ENCODE results near the gene CDR2L. TPM values are rescaled to one million over a fixed set of nuclear protein-coding genes. Genes with fewer than 3 reads are reported as not detected.

The CDR2L gene
- polyA plus RNA-seq, 1 of the 3 experiments (the other 2 are of a cell fraction) = 21.2 TPM

- Histone ChIP-seq H3K79me2 (ENCODE audit: insufficient read depth) (no peaks in the 10 kb centered on the region), H2AFZ (ENCODE audit: low read depth) (no peak overlapping the region), H3K36me3 (replicated peaks in 1 of 2; ENCODE audit: control insufficient read depth in 1 of 2, insufficient read depth in 2 of 2, low read length in 1 of 2) (no peaks in the 10 kb centered on the region), H3K27ac (ENCODE audit: low read depth in 2 of 2, low read length in 1 of 2) (no peak overlapping the region), H4K20me1 (ENCODE audit: insufficient read depth) (no peaks in the 10 kb centered on the region), H3K4me1 (ENCODE audit: control insufficient read depth in 1 of 2, insufficient read depth in 2 of 2, low read depth in 1 of 2, low read length in 1 of 2) (no peaks in the 10 kb centered on the region; a peak in 1 of 4 replicates), H3K9me3 (no peaks in the 10 kb centered on the region), H3F3A (replicated peaks; ENCODE audit: insufficient read depth) (no peaks in the 10 kb centered on the region), H3K4me3 (ENCODE audit: low read depth in 2 of 2, low read length in 1 of 2) (no peak overlapping the region), H3K9me2 (no peaks in the 10 kb centered on the region), H3K9ac (no peak overlapping the region), H3K27me3 (ENCODE audit: insufficient read depth) (peaks cover 48% of the 10 kb centered on the region), H3K4me2 (no peak overlapping the region)
- ChIA-PET CTCF (interaction anchor here (1.0 to 10.7 kb wide), 7 partner anchors 10 to 159 kb away, joined by 3 to 104 read pairs (median 3); partner anchors contain the start of genes OTOP2 and USH1G), POLR2A (interaction anchor here (2.5 kb wide), 1 partner anchor 12 kb away, joined by 5 read pairs; no protein-coding TSS in a partner anchor)
- no peak for DNase-seq
- TF ChIP-seq USF2 (IDR thresholded peaks at IDR 0.05; ENCODE audit: borderline replicate concordance, low read depth, low read length) (no peak), FOXM1 (IDR thresholded peaks at IDR 0.05; ENCODE audit: low read depth) (no peak), SIN3A (IDR thresholded peaks at IDR 0.05; ENCODE audit: borderline replicate concordance, low read depth, low read length) (no peak), TCF12 (IDR thresholded peaks at IDR 0.05) (no peak), MEF2A (IDR thresholded peaks at IDR 0.05; ENCODE audit: borderline replicate concordance, low read depth) (no peak), FOSL2 (IDR thresholded peaks at IDR 0.05; ENCODE audit: borderline replicate concordance, low read depth) (no peak), GATA2 (CRISPR knock-in tag; IDR thresholded peaks at IDR 0.05) (no peak), CTCF (IDR thresholded peaks at IDR 0.05) (no peak), MAX (IDR thresholded peaks at IDR 0.05; ENCODE audit: low read depth) (no peak)
- 37% methylated on average over 2 of the region's 3 CpGs for WGBS (ENCODE audit: low lambda C conversion rate)
Observed at GRCh38 chr17:74951065-74951464, 36.4 kb upstream of the CDR2L start.

- no peaks in the 10 kb centered on the region for H4K20me1 ChIP-seq (ENCODE audit: insufficient read depth)
- H3K4me3 ChIP-seq (ENCODE audit: low read depth in 2 of 2, low read length in 1 of 2) = no peak overlapping the region
- H3K36me3 ChIP-seq (replicated peaks in 1 of 2; ENCODE audit: control insufficient read depth in 1 of 2, insufficient read depth in 2 of 2, low read length in 1 of 2) = no peaks in the 10 kb centered on the region
- no peaks in the 10 kb centered on the region for H3K9me3 ChIP-seq
- H3K4me2 ChIP-seq = no peak overlapping the region
- H3K27ac ChIP-seq (ENCODE audit: low read depth in 2 of 2, low read length in 1 of 2) = no peak overlapping the region
- ChIA-PET CTCF (interaction anchor here (1.0 to 10.7 kb wide), 8 partner anchors 10 to 160 kb away, joined by 3 to 104 read pairs (median 4); partner anchors contain the start of genes OTOP2 and USH1G), POLR2A (interaction anchor here (2.5 kb wide), 1 partner anchor 13 kb away, joined by 5 read pairs; no protein-coding TSS in a partner anchor)
- peaks cover 44% of the 10 kb centered on the region for H3K27me3 ChIP-seq (ENCODE audit: insufficient read depth)
- no peak for DNase-seq
- no peaks in the 10 kb centered on the region for H3F3A ChIP-seq (replicated peaks; ENCODE audit: insufficient read depth)
- no peaks in the 10 kb centered on the region; a peak in 1 of 4 replicates for H3K4me1 ChIP-seq (ENCODE audit: control insufficient read depth in 1 of 2, insufficient read depth in 2 of 2, low read depth in 1 of 2, low read length in 1 of 2)
- H3K79me2 ChIP-seq (ENCODE audit: insufficient read depth) = no peaks in the 10 kb centered on the region
- H2AFZ ChIP-seq (ENCODE audit: low read depth) = no peak overlapping the region
- H3K9ac ChIP-seq = no peak overlapping the region
- 87% methylated on average over 28 of the region's 32 CpGs for WGBS (ENCODE audit: low lambda C conversion rate)
- H3K9me2 ChIP-seq = no peaks in the 10 kb centered on the region
- TF ChIP-seq SIN3A (IDR thresholded peaks at IDR 0.05; ENCODE audit: borderline replicate concordance, low read depth, low read length) (no peak), MAX (IDR thresholded peaks at IDR 0.05; ENCODE audit: low read depth) (no peak), SMC3 (IDR thresholded peaks at IDR 0.05; ENCODE audit: low read depth, low read length) (no peak), USF1 (IDR thresholded peaks at IDR 0.05; ENCODE audit: borderline replicate concordance, low read depth) (no peak), ZBTB33 (IDR thresholded peaks at IDR 0.05; ENCODE audit: borderline replicate concordance, low read depth) (no peak), FOXM1 (IDR thresholded peaks at IDR 0.05; ENCODE audit: low read depth) (no peak), TEAD4 (IDR thresholded peaks at IDR 0.05; ENCODE audit: borderline replicate concordance, insufficient read depth) (no peak), CTCF (IDR thresholded peaks at IDR 0.05) (no peak), EZH2phosphoT487 (IDR thresholded peaks at IDR 0.05; ENCODE audit: borderline replicate concordance, low read depth) (no peak), YY1 (IDR thresholded peaks at IDR 0.05; ENCODE audit: low read depth) (no peak), NFIC (IDR thresholded peaks at IDR 0.05; ENCODE audit: borderline replicate concordance) (no peak)
Observed at GRCh38 chr17:74951680-74952421, 35.6 kb upstream of the CDR2L start.
